D721Med (cell line): ENCODE measurements around the gene VEZF1.
"Not testable (repeated sequence)": the region's sequence is repeated elsewhere in the genome, so short reads cannot be mapped to it uniquely, and the experiment has no call there.

Source experiments
- DNase-seq: peaks from one replicate; pipeline ENCODE4 v3.0.0; 2011; ENCODE audit warnings: low spot score; ENCODE audit not compliant: insufficient read length
- FAIRE-seq: peaks from 2 replicates; lab custom pipeline; 2011; peaks lifted over from hg19 to GRCh38; lab: Jason Lieb, UNC
- TF ChIP-seq, protein P1 (sequence below): IDR thresholded peaks from 2 replicates; pipeline ENCODE4 v1.5.1; 2012; ENCODE audit warnings: mild to moderate bottlenecking, control low read depth; ENCODE audit not compliant: insufficient read depth; ENCODE audit errors: missing control alignments

Gene VEZF1

DNA sequence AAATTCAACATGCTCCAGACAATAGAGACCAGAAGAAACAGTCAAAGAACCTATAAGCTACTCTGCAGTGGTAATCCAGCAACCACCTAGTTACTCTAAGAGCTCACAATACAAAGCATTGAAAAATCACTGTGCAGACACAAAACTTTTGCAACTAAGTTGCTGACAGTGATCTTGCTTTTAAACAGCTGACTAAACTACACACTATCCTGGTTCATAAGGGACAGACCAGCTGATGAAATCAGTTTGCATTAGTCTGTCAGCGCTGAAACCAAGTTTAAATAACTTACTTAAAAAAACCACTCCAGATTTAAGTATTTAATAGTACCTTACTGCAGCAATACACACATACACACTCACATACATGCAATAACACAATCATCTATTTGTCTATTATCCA is 4.6 kb downstream of the VEZF1 start:
- DNase-seq (no peak), FAIRE-seq (no peak)
- TF ChIP-seq, protein P1, sequence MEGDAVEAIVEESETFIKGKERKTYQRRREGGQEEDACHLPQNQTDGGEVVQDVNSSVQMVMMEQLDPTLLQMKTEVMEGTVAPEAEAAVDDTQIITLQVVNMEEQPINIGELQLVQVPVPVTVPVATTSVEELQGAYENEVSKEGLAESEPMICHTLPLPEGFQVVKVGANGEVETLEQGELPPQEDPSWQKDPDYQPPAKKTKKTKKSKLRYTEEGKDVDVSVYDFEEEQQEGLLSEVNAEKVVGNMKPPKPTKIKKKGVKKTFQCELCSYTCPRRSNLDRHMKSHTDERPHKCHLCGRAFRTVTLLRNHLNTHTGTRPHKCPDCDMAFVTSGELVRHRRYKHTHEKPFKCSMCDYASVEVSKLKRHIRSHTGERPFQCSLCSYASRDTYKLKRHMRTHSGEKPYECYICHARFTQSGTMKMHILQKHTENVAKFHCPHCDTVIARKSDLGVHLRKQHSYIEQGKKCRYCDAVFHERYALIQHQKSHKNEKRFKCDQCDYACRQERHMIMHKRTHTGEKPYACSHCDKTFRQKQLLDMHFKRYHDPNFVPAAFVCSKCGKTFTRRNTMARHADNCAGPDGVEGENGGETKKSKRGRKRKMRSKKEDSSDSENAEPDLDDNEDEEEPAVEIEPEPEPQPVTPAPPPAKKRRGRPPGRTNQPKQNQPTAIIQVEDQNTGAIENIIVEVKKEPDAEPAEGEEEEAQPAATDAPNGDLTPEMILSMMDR = no peak

DNA sequence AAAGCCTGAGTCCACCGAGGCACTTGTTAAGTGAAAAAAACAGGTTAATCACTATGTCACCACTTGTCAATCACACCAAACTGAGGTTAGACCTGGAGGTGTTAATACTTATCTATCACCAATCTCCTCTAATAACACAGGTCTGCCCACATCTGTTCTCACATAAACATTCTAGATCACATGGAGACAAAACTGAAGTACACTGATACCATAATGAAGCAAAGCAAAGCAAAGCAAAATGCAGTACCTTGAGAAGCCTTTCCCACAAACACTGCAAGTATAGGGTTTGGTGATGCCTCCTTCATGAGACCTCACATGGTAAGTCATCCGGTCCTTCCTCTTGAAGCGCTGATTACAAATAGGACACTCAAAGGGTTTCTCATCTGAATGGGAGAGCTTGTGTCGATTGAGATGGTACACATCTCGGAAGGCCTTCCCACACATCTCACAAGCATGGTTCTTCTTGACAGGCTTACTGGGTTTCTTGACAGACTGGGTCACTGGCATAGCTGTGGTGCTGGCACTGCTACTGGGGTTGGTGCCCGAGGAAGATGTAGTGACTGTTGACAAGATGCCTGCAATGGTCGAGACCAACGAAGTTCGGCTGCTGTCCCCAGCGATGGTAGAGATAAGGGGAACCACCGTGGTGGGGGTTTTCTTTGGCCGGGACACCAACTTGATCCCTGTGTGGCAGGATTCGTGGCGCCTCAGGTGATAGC is 5.4 kb downstream of the VEZF1 start:
- DNase-seq (no peak), FAIRE-seq (peak; percentile 79)

DNA sequence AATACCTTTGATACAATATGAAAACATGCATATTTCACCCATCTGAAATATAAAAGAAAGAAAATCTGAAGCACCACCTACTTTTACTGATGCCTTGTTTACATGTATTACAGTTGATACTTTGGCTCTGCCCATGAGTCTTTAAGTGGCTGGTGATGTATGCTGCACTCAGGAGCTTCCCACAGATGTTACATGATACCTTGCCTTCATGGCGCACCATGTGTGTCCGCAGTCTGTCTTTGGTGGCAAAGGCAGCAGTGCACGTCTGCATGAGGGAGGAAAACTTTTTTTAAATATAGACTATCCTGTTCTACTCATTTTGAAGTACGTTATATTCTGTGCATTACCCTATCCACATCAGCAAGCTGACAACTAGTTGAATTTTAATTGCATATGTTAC is 7.5 kb downstream of the VEZF1 start:
- no peak for FAIRE-seq
- no peak for DNase-seq
- TF ChIP-seq, protein P1 = no peak

More for the DNA sequence above, 5.4 kb downstream of the VEZF1 start:
- TF ChIP-seq, protein P1 = no peak

DNA sequence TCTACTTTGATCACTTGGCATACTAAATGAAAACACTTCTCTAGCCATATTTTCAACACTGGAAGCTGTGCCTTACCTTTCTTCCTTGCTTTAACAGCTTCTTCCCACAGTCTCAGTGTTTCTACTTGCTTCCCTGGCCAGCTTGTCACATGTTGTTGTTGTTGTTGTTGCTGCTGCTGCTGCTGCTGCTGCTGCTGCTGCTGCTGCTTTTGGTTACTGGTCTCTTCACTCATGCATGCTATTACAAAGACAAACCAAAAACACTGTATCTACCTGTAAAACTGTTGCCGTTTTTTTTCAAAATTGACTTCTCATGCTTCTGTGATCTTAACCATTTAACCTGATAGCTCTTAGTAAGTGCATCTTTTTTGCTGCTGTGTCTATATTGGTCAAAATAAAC is 9.0 kb downstream of the VEZF1 start:
- DNase-seq (no peak), FAIRE-seq (no peak)
- TF ChIP-seq, protein P1 = no peak

DNA sequence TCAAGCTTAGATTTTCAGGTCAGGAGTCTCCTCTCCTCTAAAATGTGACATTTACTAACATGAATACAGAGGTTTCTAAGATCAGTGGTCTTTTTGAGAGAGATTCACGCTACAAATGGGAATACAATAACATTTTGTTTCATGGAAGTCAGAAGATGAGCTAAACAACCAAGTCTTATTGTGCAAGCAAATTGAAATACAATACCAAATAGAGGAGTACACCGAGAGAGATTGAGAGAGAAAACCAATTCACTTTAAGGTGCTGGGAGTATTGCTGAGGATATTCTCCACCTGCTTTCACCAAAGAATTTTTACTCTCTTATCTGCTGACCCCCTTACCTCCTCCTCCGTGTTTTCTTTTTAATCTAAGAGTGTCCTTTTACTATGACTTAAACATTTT is 11.5 kb downstream of the VEZF1 start:
- TF ChIP-seq, protein P1 = no peak
- DNase-seq (no peak), FAIRE-seq (no peak)

DNA sequence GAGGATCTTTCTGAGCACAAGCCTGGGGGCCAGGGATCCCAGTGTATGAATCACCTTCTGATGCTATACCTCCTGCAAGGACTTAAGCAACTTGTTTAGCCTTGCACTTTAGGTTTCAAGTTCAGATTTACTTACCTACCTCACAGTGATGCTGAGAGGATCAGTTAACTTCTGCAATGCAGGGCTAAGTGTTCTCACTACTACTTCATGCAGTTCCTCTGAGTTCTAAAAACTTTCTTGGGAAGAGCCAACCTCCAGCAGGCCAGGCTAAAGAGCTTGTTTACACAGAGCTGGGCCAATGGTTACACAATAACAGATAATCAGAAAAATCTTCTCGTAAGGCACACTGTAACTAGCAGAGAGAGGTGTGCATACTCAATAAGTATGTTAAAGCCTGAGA is 13.0 kb downstream of the VEZF1 start:
- FAIRE-seq (no peak), DNase-seq (no peak)
- TF ChIP-seq, protein P1 = no peak

DNA sequence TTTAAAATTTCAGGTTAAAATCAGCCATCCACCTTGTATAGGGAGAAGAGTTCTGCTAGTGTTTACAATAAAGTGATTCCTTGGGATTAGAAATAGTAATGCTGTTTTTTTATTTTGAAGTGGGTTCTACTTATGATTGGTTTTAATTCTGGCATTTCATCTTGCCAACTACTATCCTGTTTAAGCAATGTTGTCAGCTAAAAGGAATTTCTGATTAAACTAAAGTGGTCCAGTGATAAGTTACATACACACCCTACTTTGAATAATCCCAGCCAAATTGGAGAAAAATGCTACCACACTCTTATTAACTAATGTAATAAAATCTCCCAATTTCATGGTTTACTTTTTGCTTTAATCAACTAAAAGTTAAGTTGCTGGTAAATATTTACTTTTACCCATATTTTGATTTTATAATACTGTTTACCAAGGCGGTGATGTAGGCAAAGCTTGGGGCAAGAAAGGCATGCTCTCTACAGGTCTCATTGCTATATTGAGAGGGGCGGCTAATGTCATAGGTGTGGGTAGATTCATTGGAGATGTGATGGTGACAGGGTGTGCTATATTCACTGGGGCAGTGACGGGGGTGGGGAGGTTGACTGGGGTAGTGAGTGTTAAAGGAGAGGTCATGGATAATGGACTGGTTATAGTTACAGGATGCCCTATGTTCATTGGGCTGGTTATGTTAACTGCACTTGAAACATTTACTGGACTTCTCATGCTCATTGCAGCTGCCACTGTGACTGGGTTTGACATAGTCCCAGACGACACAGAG is 13.8 kb downstream of the VEZF1 start:
- FAIRE-seq, DNase-seq: not testable (repeated sequence)
